ENCODE data around the gene FOXO6.

Gene FOXO6

DNA sequence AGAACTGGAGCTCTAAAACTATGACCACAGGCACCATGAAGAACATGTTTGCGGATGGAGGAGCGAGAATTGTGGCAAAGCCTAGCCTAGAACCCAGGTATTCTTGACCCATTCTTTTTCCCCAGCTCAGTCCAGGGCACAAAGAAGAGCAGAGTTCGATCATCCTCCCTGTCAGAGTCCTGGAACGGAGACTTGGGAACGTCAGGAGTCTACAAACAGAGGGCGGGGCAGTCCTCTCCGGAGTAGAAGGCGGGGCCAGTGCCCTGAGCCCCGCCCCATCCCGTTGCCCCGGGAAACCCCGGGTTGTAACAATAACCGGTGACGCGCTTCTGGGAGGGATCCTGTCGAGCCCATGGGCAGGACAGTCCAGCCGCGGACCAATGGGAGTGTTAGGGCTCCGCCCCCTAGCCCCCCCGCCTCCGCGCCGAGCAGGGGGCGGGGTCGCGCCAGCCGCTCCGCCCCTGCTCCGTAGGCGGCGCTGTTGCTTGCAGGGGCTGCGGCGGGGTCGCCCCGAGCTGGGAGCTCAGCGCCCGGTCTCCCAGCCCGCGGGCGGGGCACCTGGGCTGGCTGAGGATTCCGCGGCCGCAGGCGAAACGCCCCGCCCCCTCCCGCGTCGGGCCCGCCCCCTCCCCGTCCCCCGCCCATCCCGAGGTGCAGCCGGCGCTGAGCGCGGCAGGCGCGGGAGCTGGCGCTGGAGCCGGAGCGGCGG lies at the start of gene FOXO6:
Gene FOXO6 (plus strand): TSS at position 649 of the 709 bp plus-strand sequence.
- DNase-seq: peak; percentile 100

DNA sequence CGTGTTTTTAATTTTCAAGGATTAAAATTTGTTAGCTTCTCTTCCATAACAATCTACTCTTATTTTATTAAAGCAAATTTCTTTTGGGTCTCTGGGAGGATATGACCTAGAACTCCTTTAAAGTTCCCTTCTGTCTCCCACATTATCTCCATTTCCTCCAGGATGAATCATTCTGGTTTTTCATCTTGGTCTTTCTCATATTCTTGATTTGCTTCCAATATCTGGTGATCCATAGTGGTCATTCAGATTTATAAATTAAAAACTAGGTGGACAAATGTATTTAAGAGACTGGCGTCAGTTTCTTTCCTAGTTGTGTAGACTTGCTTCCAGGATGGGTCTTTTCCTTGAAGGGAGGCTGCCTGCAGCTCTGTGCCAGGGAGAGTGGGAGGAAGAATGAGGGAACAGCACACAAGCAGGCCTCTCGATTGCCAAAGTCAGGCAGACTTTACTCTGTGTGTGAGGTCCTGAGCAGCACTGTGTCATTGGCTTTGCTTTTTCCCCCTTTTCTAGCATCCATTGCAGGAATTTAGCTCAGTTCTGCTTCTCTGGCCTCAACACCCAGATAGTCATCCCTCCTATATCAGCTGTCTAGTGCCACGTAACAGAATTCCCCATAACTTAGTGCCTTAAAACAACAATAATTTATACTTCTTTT lies 48.1 kb upstream of the FOXO6 start:
- DNase-seq: no peak

DNA sequence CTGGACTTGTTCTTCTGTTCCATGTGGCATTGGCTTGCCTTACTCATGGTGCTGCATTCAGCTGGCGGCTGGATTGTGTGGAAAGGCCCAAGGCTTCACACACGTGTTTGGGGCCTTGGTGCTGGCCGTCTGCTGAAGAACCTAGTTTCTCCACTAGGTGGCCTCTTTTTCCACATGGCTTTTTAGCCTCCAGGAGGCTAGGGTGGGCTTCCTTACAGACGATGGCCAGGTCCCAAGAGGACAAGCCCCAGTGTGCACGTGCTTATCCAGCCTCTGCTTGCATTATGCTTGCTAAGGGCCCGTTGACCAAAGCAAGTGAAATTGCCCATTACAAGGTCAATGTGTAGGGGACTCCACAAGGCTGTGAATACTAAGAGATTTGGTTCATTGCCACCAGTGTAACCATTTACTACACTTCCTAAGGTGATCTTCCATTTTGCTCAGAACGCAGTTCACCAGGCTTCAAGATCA lies 47.5 kb upstream of the FOXO6 start:
- DNase-seq: peak; percentile 95

DNA sequence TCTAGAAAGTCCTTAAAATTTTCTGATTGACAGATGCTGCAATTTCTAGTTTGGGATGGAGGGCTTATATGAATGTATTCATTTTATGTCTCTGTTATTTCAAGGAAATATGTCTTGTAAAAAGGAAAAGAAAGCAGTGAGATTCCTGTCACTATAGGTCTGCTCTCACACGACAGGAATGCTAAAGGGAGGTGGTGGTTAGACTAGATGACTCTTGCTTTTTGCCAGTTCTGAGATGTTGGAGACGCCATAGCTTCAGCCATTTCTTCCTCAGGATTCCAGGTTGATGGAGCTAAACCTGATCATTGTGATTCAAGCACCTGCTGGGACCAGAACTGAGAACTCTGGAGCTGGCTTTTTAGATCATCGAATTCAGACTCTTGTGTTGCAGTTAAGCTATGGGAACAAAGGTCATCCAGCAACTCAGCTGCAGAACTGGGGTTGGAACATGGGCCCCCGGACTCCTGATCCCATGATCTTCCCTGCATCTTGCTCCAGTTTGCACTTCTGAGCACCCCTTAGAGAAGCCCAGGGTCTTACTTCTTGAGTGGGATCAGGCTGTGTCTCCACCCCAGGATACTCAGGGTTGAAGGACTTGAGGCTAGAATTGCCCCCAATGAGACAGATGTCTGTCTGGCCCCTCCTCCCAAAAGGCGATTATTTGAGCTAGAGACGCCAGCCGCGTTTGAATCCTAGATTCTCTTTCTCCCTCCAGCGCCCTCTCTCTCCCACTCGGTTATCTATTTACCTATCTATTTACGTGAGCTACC lies 46.7 kb upstream of the FOXO6 start:
- DNase-seq: peak; percentile 99

DNA sequence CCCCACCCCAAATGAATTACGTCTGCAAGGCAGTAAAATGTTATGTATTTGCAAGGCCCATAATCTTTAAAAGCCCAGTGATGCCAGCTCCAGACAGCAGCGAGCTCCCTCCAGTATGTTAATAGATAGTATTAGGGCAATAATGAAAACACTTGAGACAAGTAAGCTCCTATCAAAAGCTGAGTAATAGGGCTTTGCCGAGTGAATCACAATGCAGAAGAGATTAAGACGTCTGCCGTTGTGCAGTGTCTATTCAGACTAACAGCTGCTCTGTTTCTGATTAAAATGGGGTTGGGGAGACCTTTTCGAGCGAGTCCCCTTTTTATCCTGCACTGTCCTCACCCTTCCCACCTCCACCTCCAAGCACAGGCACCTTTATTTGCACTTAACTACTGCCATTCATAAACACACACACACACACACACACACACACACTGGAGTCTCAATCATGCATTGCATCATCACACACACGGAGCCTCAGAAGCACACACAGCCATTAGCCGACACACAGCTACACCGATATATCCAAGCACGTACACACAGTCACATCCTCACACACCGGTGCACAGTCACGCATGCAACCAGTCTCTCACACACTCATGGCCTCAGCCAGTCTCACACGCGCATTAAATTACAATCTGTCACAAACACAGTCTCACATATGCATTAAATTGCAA lies 46.0 kb upstream of the FOXO6 start:
- peak; percentile 99 for DNase-seq

DNA sequence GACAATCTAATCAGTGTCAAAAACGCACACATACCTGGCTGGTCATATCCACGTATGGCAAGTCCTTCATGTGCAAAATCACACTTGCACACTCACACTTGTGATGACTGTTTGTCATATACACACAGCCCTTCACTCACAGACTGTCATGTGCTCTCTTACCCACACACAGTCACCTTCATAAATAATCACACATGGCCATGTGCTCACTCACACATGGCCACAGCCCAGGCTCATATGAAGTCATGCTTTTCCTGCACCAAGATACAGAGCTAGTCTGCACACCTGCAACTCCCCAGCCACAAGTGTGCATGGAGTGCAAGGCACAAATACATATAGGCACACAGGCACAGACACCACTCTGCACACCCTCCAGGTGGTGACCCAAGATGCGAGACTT lies 45.4 kb upstream of the FOXO6 start:
- no peak for DNase-seq

DNA sequence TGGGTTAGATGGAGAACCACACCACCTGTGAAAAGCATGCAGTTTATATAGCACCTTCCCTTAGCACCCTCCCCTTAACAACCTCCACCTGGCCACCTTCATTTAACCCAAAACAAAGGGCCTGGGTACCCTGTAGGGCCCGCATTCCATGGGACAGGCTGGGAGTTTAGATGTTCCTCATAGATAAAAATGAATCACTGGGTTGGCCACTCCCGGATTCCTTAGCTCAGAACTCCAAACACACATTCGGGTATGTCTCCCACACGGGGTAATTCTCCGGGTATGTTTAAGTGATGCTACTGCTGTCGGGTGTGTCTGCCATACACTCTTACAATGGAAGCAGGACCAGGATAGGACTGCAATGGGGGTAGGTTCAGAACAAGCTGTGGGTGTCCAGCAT lies 43.9 kb upstream of the FOXO6 start:
- DNase-seq: no peak

DNA sequence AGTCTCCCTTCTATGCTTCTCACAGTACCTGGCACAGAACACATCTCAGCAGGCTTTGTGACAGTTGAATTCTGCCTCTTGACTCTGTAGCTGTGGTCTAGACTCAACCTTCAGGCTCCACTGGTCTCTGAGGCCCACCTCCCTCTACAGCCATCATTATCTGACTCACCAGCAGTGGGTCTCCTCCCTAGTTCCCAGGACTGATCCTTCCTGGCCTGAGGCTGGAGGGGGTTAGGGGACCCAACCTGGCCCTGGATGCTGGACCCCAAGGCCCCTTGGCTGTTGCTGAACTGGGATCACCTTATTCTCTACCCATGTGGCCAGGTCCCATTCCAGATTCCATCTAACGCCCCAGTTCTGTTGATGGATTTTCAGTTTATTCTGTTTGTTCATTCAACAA lies 43.1 kb upstream of the FOXO6 start:
- DNase-seq: no peak

DNA sequence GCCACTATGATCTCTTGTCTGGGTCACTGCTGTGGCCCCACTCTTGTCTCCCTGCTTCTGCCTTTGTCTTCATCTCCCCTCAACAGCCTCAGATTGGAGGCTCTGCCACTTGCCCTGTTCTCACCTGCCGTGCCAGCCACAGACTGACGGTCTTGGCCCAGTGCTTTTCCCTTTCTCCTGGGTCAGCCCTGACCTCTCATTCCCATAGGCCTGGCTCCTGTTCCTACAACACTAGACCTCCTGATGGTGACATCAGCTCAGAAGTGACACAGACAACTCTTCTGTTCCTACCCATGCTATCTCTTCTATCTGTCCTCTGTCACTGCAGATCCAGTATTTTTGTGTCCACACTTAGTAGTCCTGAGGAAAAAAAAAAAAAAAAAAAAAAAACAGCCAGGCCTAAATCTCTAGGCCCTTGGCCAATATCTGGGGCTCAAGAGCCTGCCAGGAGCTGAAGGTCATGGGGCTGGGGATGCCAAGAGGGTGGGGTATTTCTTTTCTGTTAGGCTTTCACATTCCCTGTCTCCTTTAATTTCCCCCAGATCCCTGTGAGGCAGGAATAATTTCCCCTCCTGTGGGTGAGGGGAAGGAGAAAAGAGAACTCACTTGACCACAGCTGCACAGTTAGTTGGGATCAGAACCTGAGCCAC lies 42.0 kb upstream of the FOXO6 start:
- DNase-seq: no peak

DNA sequence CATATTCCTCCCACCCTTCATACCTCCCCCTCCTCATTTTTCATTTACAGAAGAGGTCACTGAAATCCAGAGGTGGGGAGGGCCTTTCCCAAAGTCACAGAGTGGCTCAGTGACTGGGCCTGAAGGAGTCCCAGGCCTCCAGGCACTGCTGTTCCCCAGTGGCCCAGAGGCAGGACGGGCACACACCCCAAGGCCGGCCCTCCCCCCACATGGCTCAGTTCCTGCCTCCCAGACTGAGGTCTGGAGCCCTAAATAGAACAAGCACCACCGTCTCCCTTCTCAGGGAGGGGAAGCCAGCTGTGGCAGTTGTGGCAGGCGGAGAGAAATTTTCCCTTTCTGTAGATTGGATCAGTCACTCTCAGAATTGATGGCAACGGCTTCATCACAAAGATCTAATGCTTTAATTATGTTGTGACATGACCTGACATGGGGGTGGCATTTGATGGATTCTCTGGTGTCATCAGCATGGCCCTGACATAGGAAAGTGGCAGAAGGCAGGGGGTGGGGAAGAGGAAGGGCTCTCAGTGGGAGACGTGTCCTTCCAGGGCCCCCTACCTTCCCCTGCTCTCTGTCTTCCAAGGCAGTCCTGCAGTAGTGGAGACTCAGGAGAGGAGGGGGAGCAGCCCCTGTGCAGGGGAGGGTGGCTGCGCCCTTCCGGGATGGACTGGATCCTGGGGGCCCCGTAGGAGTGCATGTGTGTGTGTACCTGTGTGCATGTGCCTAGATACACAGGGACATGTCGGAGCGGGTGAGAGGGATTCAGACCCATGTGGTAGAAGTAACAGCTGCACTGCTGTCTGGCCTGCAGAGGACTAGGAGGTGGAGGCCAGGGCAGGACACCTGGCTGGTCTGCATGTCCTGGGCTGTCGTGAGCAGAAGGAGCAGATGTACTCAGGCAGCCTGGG lies 41.2 kb upstream of the FOXO6 start:
- peak; percentile 100 for DNase-seq

DNA sequence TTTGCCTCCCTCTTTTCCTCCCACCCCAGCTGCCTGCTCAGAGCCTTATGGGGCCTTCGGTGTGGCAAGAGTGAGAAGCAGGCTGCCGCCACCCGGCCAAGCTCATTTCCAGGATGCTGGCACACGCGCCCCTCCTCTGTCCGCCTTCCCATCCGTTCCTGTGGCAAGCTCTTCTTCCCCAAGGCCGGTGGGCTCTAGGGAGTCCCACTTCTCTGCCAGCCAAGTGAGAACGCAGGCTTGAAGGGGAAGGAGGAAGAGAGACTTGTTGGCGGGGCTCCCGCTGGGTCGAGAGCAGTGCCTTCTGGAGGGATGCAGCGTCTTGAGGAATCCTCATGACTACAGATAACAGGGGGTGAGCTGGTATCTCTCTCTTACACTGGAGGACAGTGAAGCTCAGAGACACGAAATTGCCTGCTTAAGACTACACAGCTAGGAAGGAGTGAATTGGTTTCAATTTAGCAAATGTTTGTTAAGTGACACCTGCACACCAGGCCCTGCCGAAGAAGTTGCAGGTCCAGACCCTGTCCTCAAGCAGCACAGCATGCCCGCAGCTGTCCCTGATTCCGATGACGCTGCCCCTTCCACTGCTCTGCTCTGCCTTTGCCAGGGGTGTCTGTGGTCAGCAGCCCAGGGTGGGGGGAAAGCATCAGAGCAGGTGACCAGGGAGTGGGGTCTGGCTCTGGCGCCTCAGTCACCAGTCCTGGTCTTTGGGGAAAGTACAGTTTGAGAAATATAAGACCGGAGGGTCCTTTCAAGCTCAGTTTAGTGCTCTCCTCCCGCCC lies 40.1 kb upstream of the FOXO6 start:
- DNase-seq: no peak

DNA sequence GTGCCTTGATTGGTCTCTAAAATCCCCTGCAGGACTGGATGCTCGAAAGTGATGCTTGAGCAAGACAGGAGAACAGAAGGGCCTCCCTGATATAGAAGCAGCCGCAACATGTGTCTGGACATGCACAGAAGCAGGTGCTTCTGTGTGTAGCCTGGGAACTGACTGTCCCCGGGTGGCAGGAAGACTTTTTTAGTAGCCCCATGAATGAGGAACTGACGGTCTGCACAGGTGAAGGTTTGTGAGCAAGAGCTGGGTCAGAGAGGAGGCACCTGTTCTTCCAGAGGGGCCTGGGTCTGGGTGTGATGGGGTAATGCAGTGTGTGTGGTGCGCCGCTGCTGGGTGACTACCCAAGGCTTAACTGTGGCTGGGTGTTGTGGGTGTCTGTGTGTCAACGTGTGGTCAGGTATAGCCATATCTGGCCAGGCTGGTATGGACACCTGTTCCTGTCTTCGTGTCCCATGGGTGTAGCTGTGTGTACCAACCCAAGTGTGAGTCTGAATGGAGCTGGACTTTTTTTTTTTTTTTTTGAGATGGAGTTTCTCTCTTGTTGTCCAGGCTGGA lies 39.1 kb upstream of the FOXO6 start:
- no peak for DNase-seq

DNA sequence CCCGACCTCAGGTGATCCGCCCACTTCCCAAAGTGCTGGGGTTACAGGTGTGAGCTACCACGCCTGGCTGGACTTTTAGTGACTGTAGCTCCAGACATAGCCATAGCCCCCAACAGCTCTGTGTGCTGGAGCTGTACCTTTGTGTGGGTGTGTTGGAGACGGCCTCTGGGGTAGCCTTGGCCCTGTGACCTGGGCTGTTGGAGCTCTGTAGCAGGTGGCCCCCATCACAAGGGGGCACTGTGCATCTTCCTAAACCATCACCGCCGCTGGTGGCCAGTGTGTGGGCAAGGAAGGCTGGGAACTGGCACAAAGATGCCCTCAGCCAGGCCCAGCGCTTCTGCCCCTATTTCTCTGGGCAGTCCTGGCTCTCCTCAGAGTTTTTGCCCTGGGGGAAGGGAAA lies 38.4 kb upstream of the FOXO6 start:
- DNase-seq: peak; percentile 99

DNA sequence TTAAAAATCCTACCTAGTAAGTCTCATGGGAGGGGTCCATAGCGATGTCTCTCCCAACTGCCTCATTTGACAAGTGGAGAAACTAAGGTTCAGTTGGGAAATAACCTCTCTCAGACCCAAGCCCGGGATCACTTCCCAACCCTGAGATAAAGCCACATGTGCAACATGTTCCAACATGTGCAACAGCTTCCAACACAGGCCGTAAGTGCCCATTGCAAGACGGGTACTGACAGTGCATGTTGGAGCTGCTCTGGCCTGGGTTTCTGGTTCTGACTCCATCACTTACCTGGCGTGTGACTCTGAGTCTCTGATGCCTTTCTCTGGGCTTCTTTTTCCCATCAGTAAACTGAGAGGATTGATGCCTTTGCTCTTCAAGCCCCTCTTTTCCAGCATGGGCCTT lies 38.0 kb upstream of the FOXO6 start:
- DNase-seq: no peak

DNA sequence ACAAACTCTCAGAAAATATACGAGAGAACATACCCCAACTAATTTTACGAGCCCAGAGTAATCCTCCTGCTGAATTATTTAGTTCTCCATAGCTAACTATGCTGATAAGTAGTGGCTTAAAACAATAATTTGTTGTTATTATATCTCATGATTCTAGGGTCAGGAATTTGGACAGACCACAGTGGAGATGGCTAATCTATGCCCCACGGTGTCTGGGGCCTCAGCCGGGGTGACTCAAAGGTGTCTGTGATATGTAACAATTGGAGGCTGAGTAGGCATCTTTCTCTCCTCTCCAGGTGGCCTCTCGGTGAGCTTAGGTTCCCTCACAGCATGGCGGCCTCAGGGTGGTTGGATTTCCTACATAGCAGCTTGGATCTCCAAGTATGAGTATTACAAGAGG lies 35.4 kb upstream of the FOXO6 start:
- DNase-seq: no peak

DNA sequence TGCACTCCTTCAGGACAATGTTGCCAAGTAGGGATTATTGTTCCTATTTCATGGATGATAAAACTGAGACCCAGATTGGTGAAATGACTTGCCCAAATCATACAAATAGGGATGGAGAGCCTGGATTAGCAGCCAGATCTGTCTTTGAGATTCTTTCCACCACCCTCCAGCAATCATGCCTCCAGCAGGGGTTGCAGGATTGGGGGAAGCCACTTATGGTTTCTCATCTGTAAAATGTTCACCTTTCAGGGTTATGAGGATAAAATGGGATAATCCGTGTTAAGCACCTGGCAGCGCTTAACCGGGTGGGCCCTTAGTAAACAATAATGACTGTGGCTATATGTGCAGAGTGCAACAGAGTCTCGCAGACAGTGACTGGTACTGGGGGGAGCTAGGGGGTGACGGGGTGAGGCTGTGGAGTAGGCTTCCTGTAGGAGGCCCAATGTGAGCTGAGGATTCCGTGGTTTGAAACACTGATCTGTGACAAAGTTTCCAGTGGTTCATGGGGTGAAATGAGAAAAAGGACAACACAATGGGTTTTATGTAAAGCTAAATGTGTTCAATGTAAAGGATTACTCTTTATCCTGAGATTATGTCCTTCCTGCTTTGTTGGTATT lies 33.7 kb upstream of the FOXO6 start:
- DNase-seq: no peak

DNA sequence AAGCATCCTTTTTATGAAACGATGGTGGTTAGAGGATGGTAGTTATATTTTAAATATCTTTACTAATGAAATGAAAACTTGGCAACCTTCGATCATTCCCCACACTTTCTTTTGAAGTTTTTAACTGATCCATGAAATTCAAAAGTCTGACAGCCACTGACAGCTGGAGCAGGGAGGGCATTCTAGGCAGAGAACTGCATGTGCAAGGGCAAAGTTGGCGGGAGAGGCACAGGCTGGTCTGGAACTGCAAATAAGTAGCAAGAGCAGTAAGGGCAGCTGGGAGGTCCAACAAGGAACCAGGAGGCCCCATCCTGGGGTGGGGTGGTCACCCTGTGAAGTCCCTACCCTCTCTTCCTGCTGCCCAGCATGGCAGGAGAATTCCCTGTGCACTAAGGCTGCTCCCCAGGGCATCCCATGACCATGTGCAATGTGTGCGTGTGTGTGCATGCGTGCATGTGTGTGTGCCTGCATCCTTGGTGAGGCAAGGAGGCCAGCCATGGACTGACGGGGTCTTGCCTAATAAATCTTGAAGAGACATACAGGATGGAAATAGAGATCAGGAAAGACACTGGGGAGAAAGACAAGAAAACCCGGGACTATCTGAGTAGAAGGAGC lies 33.1 kb upstream of the FOXO6 start:
- DNase-seq: peak; percentile 94

DNA sequence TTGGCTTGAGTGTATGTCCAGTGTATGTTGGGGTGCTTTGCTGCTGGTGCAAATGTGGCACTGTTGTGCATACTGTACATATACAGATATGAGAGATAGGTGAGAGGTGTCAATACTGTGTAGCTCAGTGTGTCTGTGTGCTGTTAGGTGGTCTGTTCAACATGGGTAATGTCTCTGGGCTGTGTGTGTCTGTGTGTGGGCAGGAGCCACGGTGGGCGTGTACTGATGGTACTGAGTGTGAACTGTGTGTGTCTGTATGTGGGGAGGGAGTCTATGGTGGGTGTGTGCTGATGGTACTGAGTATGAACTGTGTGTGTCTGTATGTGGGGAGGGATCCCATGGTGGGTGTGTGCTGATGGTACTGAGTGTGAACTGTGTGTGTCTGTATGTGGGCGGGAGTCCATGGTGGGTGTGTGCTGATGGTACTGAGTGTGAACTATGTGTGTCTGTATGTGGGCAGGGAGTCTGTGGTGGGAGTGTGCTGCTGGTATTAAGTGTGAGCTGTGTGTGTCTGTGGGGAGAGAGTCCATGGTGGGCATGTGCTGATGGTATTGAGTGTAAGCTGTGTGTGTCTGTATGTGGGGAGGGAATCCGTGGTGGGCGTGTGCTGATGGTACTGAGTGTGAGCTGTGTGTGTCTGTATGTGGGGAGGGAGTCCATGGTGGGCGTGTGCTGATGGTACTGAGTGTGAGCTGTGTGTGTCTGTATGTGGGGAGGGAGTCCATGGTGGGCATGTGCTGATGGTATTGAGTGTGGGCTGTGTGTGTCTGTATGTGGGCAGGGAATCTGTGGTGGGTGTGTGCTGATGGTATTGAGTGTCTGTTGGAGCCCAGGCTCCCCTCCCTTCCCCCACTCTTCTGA lies 32.2 kb upstream of the FOXO6 start:
- DNase-seq: no peak

Data from DMS 273 treated with DMSO at 0.1 percent for 48 hours (cell line).